ENCODE data around the gene ARNT2.

Gene ARNT2

DNA sequence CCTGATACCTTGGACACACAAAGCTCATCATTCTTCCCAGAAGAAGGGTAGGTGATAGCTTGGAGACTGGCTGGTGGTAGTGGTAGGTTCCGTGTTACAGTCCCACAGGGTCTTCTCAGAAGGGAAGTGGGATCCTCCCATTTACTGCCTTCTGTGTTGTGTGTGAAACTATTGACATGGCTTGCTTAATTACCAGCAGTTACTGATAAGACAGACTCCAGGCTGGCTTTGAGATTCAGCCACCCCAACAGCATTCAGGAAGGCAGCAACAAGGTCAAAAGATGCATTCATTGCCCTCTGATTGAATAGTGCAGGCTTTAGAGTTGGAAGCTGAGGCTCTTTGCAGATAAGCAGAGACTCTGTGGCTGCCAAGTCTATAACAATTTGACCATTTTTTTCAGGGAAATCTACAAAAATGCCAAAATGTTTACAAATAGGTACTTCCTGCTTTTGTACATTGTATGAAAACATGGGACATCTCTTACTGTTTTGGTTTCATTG lies 7.7 kb downstream of the ARNT2 start:
- no peak for DNase-seq (ENCODE audit: low spot score)

DNA sequence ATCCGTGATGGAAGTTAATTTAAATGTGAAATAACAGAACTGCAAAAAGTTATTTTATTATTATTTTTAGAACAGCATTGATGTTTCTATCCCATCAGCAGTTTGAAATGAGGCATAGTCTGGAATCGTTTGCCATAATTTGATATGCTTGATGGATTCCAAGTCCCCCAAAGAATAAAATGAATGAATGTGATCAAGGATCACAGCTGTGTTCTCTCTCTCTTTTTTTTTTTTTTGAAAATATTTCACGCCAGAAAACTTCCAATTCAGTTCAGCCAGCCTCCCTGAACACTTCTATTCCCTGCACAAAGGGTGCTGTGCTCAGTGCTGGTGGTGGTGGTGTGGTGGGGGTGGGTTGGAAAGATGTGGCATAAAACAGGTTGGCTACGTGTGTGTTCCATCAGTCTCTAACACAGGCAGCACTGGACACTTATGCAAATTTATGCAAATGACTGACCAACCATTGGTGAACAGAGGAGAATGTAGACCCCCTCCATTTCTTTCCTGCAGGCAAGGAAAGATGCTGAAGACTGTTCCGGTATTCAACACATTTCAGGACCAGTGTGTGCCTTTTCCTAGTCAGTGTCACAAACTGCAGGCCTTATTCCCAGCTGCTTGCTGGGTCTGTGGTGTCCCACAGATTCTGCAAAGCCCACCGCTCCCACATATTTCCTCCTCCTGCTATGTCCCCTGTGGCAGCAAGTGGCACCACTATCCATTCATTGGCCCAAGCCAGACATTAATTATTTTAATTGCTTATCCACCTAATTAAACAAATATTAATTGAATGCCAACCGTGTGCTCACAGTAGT lies 10.6 kb downstream of the ARNT2 start:
- DNase-seq (ENCODE audit: low spot score) = no peak

DNA sequence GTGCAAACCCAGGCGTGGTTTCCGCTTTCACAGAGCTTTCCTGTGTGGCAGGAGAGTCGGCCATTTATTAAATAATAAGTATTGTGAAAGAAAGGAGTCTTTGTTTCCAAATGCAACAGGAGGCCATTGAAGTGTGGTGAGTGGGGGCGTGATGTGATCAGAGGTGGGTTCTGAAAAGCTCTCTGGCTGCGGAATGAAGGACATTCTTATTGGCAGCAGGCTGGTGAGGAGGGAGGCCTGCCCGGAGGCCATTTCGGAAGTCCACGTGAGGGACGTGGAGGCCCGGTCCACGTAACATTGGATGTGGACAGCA lies 11.1 kb downstream of the ARNT2 start:
- no peak for DNase-seq (ENCODE audit: low spot score)

DNA sequence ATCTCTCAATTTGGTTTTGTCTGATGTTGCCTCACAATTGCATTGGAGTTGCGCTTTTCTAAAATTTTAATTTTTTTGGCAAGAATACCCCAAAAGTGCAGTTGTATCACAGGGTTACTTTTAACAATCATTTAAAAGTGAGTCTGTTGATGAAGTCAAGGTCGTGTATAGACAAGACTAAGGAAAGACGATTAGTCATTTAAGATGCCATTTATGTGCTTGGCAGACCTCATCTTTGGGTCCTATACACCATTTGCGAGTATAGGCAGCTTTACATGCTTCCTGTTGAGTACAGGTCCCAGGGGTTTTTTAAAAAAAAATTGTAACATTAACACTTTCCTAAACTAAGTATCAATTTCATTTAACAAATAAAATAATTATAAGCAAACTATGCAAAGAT lies 12.5 kb downstream of the ARNT2 start:
- DNase-seq (ENCODE audit: low spot score) = no peak

DNA sequence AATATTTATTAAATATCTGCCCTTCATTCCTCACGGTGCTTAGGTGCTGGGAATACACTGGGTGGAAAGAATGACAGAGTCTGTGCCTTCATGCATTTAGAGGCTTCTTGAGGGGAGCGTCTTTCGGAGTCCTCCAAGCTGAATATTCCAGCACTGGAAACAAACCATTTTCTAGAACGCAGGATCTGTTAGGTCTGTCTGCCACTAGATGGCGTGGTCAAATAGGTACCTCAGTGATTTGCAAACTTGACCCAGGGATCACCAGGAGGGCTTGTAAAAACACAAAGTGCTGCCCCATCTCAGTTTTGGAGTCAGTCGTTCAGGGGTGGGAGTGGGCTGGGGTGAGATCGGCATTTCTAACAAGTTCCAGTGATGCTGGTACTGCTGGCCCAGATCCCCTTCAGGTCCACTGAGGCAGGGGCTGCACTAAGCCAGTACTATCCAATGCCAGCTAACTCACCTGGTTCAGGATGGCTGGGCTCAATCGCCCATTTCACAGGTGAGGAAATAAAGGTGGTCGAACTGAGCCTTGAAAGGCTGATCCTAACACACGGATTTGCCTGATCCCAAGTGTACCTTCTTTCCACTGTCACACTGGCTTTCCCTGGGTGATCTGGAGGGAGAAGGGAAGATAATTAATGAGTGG lies 14.8 kb downstream of the ARNT2 start:
- peak; percentile 12 for DNase-seq (ENCODE audit: low spot score)

DNA sequence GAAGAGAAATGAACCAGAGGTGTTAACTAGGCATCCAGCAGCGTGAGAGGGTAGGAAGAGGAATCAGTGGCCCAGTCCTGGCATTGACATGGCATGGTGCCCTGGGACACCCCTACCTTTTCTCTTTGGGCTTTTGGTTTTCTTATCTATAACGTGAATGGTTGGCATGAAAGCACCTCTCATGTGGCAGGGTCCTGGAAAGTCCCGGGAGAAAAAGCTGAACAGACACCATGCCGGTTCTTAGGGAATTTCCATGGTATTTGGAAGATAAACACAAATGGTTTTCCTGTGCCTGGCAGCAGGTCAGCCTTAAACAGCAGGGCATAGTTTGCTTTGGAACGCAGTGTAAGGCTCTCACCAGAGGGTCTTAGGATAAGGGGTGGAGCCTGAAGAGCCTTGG lies 15.4 kb downstream of the ARNT2 start:
- no peak for DNase-seq (ENCODE audit: low spot score)

DNA sequence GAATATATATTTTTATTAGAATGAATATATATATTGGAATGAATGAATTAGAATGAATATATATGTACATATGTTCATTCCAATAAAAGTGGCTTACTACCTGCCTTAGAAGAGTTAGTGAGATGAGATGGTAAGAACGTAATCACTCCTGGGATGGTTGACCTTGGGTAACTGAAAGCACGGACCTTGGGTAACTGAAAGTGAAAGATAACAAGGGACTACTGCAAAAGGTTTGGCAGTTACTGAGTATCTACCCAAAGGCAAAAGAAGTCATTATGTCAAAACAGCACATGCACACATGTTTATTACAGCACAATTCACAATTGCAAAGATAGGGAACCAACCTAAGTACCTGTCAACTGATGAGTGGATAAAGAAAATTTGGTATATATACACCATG lies 16.5 kb downstream of the ARNT2 start:
- no peak for DNase-seq (ENCODE audit: low spot score)

DNA sequence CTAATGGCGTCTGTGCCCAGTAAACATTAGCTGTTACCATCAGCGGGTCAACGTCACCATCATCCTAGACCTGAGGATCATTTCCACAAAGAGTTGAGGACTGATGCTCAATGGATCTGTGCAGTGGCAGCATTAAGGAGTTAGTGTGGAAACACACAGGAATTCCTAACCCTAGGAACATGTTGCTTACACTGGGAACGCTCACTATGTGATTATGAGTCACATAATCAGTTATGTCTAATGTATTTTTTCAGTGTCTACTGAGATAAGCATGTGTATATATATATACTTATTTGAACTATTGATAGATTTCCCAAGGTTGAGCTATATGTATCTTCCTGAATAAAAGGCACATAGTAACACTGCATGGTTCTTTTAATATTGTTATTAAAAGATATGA lies 19.0 kb downstream of the ARNT2 start:
- DNase-seq (ENCODE audit: low spot score) = no peak

DNA sequence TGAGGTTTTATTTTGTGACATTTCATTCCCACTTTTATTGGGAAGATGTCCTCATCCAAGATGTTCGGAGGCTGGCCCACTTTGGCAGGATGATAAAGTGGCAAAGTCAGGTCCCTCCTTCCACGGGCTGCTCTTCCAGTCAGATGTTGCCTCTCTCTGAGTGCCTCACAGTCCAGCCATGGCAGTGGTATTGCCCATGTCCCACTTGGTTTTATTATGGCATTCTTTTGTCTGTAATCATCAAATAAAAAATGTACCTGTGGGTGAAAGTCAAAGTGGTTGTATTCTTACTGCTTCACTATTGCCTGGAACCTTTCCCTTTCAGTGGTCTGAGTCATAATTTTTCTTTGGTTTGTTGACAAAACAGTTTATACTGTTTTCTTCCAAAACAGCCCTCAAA lies 20.2 kb downstream of the ARNT2 start:
- DNase-seq (ENCODE audit: low spot score) = no peak

DNA sequence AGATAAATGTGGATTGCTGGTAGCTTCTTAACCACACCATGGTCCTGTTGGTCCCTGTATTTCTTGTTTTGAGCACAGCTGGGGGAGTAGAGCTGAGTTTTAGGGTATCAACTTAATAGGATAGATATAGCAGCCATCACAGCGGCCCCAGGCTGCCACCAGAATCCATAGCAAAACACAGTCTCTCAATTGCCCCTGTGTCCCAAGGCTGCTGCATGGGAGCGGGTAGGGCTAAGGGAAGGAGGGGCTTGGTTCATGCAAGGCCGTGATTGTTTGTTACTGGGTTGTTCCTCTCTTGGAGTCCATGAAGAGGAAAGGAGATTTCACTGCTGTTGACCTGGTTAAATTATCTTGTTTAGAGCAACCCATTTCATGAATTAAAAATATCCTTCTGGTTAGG lies 22.1 kb downstream of the ARNT2 start:
- no peak for DNase-seq (ENCODE audit: low spot score)

DNA sequence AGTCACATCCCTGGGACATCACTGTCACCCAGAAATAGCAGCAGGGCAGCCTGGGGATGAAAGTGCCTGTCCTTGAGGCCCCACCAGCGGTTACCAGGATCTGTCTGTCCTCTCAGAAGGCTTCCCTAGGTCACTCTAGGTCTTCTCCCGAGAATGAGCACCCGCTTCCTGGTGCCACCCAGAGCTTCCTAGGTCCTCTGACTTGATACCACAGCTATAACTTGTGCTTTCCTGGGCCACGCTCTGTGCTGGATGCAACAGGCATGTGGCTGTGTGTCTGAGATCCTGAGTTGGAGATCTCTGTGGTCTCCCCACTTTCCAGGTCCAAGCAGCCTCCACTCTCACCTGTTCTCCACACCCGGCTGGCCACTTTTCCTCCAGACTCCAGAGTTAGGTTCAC lies 25.8 kb downstream of the ARNT2 start:
- DNase-seq (ENCODE audit: low spot score) = no peak

DNA sequence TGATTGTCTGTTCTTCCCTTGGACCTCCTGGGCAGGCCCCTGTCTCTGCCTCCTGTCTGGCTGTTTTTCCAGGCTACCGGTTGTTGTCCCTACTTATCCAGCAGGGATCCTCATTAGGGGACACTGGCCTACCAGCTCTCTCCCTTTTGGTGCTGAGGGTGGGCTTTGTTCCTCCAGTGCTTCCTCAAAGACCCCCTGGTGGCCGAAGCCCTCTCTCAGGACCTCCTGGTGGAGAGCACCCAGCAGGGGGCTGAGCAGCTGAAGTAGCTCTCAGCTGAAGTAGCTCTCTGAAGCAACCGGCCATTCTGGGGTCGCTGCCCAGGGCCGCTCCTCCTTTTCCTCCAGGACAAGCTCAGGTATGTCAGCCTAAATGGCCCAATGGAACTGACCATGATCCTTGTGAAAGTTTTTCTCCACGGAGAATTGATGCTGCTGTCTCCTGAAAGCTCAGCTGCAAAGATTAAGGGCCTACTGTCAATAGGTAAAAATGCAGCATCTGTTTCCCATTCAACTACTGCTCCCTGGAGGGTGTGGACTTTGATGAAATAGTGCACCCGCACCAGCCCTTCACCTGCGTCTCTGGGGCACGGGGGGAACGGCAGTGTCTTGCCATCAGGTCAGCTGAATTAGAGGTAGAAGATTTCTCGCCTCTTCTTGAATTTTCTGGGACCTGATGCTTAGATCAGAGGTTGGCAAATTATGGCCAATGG lies 27.6 kb downstream of the ARNT2 start:
- DNase-seq (ENCODE audit: low spot score) = no peak

DNA sequence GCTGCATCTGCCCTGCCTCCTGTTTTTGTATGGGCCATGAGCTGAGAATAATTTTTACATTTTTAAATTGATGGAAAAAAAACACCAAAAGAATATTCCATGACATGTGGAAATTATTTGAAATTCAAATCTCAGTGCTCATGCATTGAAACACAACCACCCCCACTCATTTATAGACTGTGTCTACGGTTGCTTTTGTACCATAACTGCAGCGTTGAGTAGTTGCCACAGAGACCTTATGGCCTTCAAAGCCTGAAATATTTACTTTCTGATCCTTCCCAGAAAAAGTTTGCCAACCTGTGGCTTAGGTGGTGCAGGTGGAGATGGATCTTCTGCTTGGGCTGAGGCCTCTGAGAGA lies 28.1 kb downstream of the ARNT2 start:
- DNase-seq (ENCODE audit: low spot score) = no peak

DNA sequence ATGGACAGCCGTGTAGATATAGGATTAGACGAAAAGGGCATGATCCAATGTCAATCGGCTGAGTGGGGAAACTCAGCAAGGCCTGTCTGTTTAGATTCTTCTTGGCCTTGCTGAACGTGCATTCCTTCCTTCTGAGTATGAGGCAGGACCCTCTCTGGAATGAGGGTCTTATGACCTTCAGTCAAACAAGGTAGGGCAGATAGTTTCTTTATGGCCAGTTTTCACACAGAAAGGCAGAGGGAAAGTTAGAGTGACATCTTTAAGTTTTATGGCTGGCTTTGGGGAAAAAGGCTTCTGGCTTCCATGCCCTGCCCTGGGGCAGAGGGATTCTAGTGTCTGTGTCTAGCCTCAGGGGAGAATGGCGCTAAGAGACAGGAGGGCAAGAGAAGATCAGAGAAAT lies 29.7 kb downstream of the ARNT2 start:
- DNase-seq (ENCODE audit: low spot score) = no peak

DNA sequence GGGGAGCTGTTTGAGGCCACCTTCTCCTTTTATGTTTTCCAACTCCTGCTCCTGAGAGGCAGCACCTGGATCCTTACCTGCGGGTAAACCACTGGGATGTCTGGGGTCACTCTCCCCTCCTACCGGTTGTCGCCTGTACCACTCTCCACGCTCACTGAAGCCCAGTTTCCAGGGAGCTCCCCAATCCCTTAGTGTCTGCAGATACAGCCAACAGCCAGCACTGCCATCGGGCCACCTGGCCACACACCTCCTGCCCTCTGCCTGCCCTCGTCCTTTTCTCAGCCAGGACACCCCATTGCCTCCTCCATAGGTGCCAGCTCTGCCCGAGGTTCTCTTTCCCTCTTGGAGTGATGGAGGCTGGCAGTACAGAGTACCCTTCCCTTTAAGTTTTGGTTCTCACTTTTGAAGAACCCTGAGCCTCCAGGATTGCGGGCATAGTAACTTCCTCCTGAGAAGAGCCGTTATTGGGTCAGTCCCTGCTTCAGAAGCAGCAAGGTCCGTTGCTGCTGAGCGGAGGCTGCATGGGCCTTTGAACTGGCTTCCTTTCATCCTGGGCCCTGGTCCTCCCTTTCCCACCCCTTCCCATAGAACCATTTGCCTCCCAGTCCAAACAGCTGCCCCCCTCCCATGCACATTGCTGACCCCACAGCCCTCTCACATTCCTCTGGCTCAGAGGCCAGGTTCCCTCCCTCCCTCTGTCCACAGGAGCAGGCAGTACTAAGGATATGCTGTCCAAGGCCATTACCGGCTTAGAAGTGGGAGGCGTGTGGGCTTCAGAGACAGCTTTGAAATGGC lies 30.9 kb downstream of the ARNT2 start:
- DNase-seq (ENCODE audit: low spot score) = no peak

DNA sequence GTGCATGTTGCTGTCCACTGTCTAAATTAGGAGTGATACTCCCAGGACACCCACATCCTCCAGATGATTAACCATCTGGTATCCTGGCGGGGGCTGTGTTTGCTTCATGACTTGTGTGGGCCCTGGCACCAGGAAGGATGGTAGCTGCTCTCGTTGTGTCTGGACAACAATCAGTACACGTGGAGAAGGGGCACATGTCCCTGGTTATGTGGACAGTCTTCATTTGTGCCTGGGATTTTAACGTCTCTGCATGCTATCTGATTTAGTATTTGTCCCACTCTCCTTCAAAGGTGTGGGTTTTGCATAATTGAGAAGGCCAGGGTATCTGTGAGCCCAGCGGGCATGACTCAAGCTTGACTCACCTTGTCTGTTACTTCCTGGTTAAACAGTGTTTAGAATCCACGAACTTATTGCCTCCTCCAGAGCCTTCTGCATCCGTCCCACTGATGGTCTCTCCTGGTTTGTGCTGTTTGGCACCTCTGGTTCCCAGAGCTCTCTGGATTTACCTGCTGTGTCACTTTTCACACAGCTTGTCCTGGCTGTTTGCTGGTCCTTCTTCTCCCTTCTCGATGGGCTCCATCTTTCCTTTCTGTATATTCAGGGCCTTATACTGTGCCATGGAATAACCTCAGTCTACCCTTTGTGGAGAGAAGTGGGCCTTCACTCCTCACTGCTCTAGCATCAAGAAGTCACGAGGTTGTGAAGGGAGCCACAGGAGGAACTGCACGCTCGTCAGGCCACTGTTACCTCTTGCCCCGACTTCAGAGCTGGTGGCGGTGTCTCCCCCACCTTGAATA lies 32.5 kb downstream of the ARNT2 start:
- DNase-seq (ENCODE audit: low spot score) = no peak

DNA sequence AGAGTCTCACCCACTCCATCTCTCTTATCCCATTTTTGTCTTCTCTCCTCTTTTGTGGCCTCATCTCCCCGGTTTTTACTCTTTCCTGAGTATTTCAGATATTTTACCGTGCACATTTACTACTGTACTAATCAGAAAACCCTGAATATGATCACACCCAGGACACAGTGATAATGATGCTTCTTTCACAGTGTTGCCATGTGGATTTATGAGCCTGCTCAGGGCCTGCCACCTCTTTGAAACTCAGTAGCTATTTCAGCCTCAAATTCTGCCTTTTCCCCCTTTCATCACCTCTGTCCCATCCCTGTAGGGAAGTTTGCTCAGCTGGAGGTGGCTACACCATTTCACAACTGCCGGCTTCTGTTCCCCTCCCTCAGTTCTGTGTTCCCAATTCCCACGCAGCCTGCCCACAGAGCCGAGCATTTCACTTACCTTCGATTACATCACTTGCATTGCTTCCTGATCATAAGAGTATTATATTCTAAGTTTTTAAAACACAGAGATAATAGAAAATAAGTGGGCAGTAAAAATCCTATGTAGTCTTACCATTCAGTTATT lies 33.2 kb downstream of the ARNT2 start:
- DNase-seq (ENCODE audit: low spot score) = no peak

DNA sequence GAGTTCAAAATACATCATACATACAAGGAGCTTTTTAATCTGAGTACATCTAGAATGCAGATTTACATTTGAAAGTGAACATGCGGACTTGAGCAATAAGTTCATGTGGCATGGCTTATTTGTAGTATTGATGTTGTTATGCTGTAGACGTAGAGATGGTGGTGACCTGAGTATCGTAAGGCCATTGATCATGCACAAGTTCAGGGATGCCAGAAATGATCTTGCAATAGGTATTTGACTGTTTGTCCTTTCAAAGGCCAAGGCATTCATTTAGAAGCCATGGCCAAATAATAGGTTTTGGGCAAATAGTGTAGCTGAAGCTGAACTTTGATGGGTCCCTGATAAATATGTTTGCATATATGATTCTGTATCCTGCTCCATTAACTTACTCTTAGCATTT lies 35.0 kb downstream of the ARNT2 start:
- no peak for DNase-seq (ENCODE audit: low spot score)

DNA sequence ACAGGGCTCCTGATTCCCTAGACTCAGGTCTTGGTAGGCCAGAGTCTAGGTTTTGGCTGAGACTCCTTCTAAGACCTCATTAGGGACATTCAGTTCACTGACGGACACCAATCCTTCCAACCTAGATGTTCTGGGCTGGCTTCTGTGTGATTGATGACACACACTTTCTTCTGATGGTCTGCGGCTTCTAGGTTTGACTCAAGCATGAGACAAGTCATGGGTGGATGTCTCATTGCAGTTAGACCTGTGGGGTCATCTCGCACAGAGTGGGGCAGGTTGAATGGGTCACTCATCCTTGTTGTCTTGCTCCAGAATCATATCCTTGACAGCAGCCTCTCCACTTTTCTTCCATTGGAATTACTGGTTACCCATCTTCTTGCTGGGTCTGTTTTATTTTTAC lies 35.8 kb downstream of the ARNT2 start:
- DNase-seq (ENCODE audit: low spot score) = no peak

DNA sequence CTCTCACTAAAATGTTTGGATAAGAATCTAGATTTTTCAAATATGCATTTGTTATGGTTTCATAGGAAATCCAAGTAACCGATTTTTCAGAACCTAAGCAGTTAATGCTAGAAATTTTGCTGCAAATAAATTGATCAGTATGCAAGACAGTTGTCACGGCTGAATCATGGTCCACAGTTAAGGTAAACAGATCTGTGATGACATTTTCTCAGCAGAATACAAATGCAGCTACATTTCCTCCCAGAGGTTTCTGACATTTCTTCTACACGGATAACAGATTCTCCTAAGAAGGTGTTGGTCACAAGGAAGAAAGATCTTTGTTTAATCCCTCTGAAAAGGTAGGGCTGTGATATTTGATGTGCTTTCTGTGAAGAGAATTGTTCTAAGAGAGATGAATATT lies 36.9 kb downstream of the ARNT2 start:
- DNase-seq (ENCODE audit: low spot score) = no peak

DNA sequence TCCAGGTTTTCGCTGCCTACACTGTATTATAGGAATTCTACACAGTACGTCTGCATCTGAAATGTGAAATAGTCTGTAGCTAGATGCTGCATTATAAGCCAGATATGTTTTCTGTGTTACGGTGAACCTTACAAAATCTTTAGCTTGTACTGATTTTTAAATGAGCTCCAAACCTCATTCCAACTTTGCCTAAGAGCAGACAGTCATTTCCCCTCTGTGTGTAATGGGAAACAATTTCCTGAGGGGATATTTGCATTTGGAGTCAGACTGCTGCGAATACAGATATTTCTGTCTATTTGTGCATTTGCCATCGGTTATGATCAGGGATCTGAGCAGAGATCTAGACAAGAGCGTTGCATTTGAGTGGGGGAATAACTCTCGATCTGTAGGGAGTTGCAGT lies 37.5 kb downstream of the ARNT2 start:
- DNase-seq (ENCODE audit: low spot score) = no peak
